ENCODE measurements around the gene MPRIP.

Gene MPRIP

DNA sequence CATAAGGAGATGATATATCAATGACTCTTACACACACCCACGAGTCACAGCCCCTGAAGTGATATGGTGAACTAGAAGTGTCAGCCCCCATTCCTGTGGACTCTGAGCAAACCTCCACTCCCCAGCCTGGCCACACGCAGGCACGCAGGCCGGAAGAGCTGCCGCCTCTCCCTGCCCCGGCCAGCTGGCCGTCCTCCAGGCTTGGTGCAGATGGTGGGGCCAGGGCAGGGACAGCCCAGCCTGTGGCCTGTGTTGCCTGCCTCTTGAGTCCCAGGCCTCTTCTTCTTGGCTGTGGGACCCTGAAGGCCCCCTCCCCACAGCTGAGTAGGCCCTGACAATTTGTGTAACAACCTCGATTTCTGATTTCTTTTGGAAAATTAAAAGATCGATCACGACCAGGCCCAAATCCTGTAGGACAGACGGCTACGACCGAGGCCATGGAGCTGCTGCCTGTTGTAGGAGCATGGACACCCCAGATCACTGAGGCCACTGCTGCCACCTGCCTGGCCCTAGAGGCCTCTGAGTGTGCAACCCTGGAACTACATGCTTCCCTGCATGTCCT lies 10.0 kb upstream of the MPRIP start:
- Histone ChIP-seq H3K79me2 (ENCODE audit: control insufficient read depth, insufficient read depth, low read length, unreplicated experiment) (no peaks in the 10 kb centered on the region), H3K36me3 (ENCODE audit: insufficient read depth, low read length) (no peaks in the 10 kb centered on the region), H3K4me1 (ENCODE audit: control insufficient read depth, insufficient read depth, low read length, unreplicated experiment) (peaks cover 31% of the 10 kb centered on the region), H3K4me3 (ENCODE audit: low read depth, low read length) (no peak overlapping the region), H3K27me3 (ENCODE audit: insufficient read depth, low read length) (no peaks in the 10 kb centered on the region), H3K27ac (ENCODE audit: low read depth, low read length) (peak overlapping the region; percentile 29; the same call in 1 of the 2 replicates), H2AFZ (ENCODE audit: low read length, unreplicated experiment) (no peak overlapping the region)

GRCh38 chr17:17033466-17033865 lies 8.8 kb upstream of the MPRIP start:
- H3K4me1 ChIP-seq (ENCODE audit: control insufficient read depth, insufficient read depth, low read length, unreplicated experiment) = peaks cover 33% of the 10 kb centered on the region
- H3K79me2 ChIP-seq (ENCODE audit: control insufficient read depth, insufficient read depth, low read length, unreplicated experiment) = no peaks in the 10 kb centered on the region
- no peak overlapping the region for H3K4me3 ChIP-seq (ENCODE audit: low read depth, low read length)
- H3K27me3 ChIP-seq (ENCODE audit: insufficient read depth, low read length) = no peaks in the 10 kb centered on the region
- no peak overlapping the region for H2AFZ ChIP-seq (ENCODE audit: low read length, unreplicated experiment)
- no peak overlapping the region for H3K27ac ChIP-seq (ENCODE audit: low read depth, low read length)
- no peaks in the 10 kb centered on the region for H3K36me3 ChIP-seq (ENCODE audit: insufficient read depth, low read length)

GRCh38 chr17:17034026-17034425 lies 8.2 kb upstream of the MPRIP start:
- H3K4me1 ChIP-seq (ENCODE audit: control insufficient read depth, insufficient read depth, low read length, unreplicated experiment) = peaks cover 27% of the 10 kb centered on the region
- H3K4me3 ChIP-seq (ENCODE audit: low read depth, low read length) = no peak overlapping the region
- H3K79me2 ChIP-seq (ENCODE audit: control insufficient read depth, insufficient read depth, low read length, unreplicated experiment) = no peaks in the 10 kb centered on the region
- H3K27me3 ChIP-seq (ENCODE audit: insufficient read depth, low read length) = no peaks in the 10 kb centered on the region
- no peak overlapping the region for H3K27ac ChIP-seq (ENCODE audit: low read depth, low read length)
- H3K36me3 ChIP-seq (ENCODE audit: insufficient read depth, low read length) = no peaks in the 10 kb centered on the region
- no peak overlapping the region for H2AFZ ChIP-seq (ENCODE audit: low read length, unreplicated experiment)

- Histone ChIP-seq H2AFZ (ENCODE audit: low read length, unreplicated experiment) (no peak overlapping the region), H3K27me3 (ENCODE audit: insufficient read depth, low read length) (no peaks in the 10 kb centered on the region), H3K27ac (ENCODE audit: low read depth, low read length) (no peak overlapping the region), H3K4me3 (ENCODE audit: low read depth, low read length) (no peak overlapping the region), H3K36me3 (ENCODE audit: insufficient read depth, low read length) (no peaks in the 10 kb centered on the region), H3K4me1 (ENCODE audit: control insufficient read depth, insufficient read depth, low read length, unreplicated experiment) (peaks cover 26% of the 10 kb centered on the region), H3K79me2 (ENCODE audit: control insufficient read depth, insufficient read depth, low read length, unreplicated experiment) (no peaks in the 10 kb centered on the region)
These were observed 7.7 kb upstream of the MPRIP start for GRCh38 chr17:17034496-17035075.

DNA sequence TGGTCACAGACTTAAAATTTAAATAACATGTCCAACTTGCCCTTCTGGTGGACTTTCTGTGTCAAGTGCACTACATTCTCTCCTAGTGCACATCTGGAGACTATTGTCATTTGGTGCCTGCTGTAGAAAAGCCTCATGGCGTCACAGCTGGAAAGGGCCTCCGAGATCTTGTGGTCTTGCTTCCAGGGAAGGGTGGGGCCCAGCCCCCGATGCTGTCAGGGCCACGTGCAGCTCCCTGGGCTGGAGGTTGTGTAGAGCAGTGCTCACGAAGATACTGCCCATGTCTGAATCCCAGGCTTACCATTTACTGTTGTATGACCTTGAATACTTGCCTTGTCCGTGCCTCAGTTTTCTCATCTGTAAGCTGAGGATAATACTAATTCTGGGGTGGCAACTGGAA lies 6.8 kb upstream of the MPRIP start:
- Histone ChIP-seq H3K4me3 (ENCODE audit: low read depth, low read length) (no peak overlapping the region), H3K36me3 (ENCODE audit: insufficient read depth, low read length) (no peaks in the 10 kb centered on the region), H3K27me3 (ENCODE audit: insufficient read depth, low read length) (no peaks in the 10 kb centered on the region), H3K79me2 (ENCODE audit: control insufficient read depth, insufficient read depth, low read length, unreplicated experiment) (no peaks in the 10 kb centered on the region), H2AFZ (ENCODE audit: low read length, unreplicated experiment) (no peak overlapping the region), H3K27ac (ENCODE audit: low read depth, low read length) (no peak overlapping the region), H3K4me1 (ENCODE audit: control insufficient read depth, insufficient read depth, low read length, unreplicated experiment) (peaks cover 26% of the 10 kb centered on the region)

DNA sequence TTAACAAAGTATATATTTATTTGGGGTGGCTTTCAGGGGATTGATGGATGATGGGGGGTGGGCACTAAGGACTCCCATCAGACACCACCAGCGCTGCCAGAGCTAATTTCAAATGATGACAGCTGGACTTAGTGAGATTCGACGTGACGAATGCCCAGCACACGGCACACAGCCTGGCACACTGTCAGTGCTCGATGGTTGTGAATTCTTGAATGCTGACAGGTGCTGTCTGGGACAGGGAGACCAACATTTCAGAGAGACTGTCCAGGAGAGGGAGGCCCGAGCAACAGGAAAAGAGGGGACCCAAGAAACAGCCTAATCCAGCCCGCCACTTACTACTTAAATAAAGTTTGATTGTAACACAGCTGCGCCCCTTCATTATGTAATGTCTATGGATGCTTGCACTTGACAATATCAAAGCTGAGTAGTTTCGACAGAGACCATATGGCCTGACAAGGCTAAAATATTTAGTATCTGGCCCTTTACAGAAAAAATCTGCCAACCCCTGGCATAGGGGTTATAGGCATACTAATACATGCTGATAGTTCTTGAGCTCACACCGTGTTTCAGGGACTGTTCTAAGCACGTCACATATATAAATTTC lies 6.2 kb upstream of the MPRIP start:
- Histone ChIP-seq H3K4me3 (ENCODE audit: low read depth, low read length) (no peak overlapping the region), H2AFZ (ENCODE audit: low read length, unreplicated experiment) (no peak overlapping the region), H3K27ac (ENCODE audit: low read depth, low read length) (no peak overlapping the region), H3K4me1 (ENCODE audit: control insufficient read depth, insufficient read depth, low read length, unreplicated experiment) (peaks cover 28% of the 10 kb centered on the region), H3K27me3 (ENCODE audit: insufficient read depth, low read length) (no peaks in the 10 kb centered on the region), H3K36me3 (ENCODE audit: insufficient read depth, low read length) (no peaks in the 10 kb centered on the region), H3K79me2 (ENCODE audit: control insufficient read depth, insufficient read depth, low read length, unreplicated experiment) (no peaks in the 10 kb centered on the region)

GRCh38 chr17:17036524-17036998 lies 5.7 kb upstream of the MPRIP start:
- Histone ChIP-seq H3K4me1 (ENCODE audit: control insufficient read depth, insufficient read depth, low read length, unreplicated experiment) (peaks cover 32% of the 10 kb centered on the region), H3K79me2 (ENCODE audit: control insufficient read depth, insufficient read depth, low read length, unreplicated experiment) (no peaks in the 10 kb centered on the region), H3K4me3 (ENCODE audit: low read depth, low read length) (no peak overlapping the region), H3K36me3 (ENCODE audit: insufficient read depth, low read length) (no peaks in the 10 kb centered on the region), H3K27ac (ENCODE audit: low read depth, low read length) (no peak overlapping the region), H2AFZ (ENCODE audit: low read length, unreplicated experiment) (no peak overlapping the region), H3K27me3 (ENCODE audit: insufficient read depth, low read length) (no peaks in the 10 kb centered on the region)

DNA sequence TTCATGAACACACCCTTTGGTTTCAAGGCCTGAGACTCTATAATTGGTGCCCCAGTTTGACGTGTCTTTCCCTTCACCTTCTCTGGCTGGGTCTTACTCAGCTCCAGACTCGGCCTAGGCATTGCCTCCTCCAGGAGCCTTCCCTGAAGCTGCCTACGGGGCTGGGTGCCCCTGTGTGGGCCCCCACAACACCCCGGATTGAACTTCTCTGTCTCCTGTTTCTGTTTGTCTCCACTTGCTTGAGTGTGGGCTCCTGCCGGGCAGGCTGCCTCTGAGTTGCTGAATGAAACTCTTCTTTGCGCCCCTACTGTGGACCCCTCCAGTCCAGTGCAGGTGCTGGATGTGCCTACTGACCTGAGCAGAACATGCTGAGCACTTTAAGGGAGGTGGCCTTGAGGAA lies 2.3 kb upstream of the MPRIP start:
- no peak overlapping the region for H3K27ac ChIP-seq (ENCODE audit: low read depth, low read length)
- H3K27me3 ChIP-seq (ENCODE audit: insufficient read depth, low read length) = no peaks in the 10 kb centered on the region
- H3K79me2 ChIP-seq (ENCODE audit: control insufficient read depth, insufficient read depth, low read length, unreplicated experiment) = peaks cover 23% of the 10 kb centered on the region
- no peak overlapping the region for H3K4me3 ChIP-seq (ENCODE audit: low read depth, low read length)
- peaks cover 32% of the 10 kb centered on the region for H3K4me1 ChIP-seq (ENCODE audit: control insufficient read depth, insufficient read depth, low read length, unreplicated experiment)
- H3K36me3 ChIP-seq (ENCODE audit: insufficient read depth, low read length) = no peaks in the 10 kb centered on the region
- H2AFZ ChIP-seq (ENCODE audit: low read length, unreplicated experiment) = no peak overlapping the region

GRCh38 chr17:17041018-17041521 lies 1.2 kb upstream of the MPRIP start:
- Histone ChIP-seq H3K4me1 (ENCODE audit: control insufficient read depth, insufficient read depth, low read length, unreplicated experiment) (peaks cover 39% of the 10 kb centered on the region), H3K27ac (ENCODE audit: low read depth, low read length) (no peak overlapping the region), H3K36me3 (ENCODE audit: insufficient read depth, low read length) (peaks cover 2% of the 10 kb centered on the region; the same call in 1 of the 2 replicates), H2AFZ (ENCODE audit: low read length, unreplicated experiment) (no peak overlapping the region), H3K27me3 (ENCODE audit: insufficient read depth, low read length) (no peaks in the 10 kb centered on the region), H3K79me2 (ENCODE audit: control insufficient read depth, insufficient read depth, low read length, unreplicated experiment) (peaks cover 35% of the 10 kb centered on the region), H3K4me3 (ENCODE audit: low read depth, low read length) (peak overlapping the region; percentile 94)

- Histone ChIP-seq H3K27ac (ENCODE audit: low read depth, low read length) (0 out of 2 replicates have a peak overlapping the region, but pooled peaks have one; percentile 4), H3K4me3 (ENCODE audit: low read depth, low read length) (peak overlapping the region; percentile 94), H3K4me1 (ENCODE audit: control insufficient read depth, insufficient read depth, low read length, unreplicated experiment) (peaks cover 34% of the 10 kb centered on the region), H3K79me2 (ENCODE audit: control insufficient read depth, insufficient read depth, low read length, unreplicated experiment) (peaks cover 42% of the 10 kb centered on the region), H3K36me3 (ENCODE audit: insufficient read depth, low read length) (peaks cover 4% of the 10 kb centered on the region; the same call in 1 of the 2 replicates), H2AFZ (ENCODE audit: low read length, unreplicated experiment) (peak overlapping the region; percentile 94), H3K27me3 (ENCODE audit: insufficient read depth, low read length) (no peaks in the 10 kb centered on the region)
These were observed 480 bp upstream of the MPRIP start for GRCh38 chr17:17041571-17042383.
